Astrocyte of the hippocampus (primary cell): ENCODE data around the gene MICAL3.
A peak's percentile ranks its signal among the peaks of the same experiment; 100 is the strongest.
"Not testable (repeated sequence)": the region's sequence is repeated elsewhere in the genome, so short reads cannot be mapped to it uniquely, and the experiment has no call there.

Source experiments
- DNase-seq: peaks from one replicate; pipeline ENCODE4 v3.0.0; 2011; ENCODE audit warnings: low read depth, low spot score

Gene MICAL3

DNA sequence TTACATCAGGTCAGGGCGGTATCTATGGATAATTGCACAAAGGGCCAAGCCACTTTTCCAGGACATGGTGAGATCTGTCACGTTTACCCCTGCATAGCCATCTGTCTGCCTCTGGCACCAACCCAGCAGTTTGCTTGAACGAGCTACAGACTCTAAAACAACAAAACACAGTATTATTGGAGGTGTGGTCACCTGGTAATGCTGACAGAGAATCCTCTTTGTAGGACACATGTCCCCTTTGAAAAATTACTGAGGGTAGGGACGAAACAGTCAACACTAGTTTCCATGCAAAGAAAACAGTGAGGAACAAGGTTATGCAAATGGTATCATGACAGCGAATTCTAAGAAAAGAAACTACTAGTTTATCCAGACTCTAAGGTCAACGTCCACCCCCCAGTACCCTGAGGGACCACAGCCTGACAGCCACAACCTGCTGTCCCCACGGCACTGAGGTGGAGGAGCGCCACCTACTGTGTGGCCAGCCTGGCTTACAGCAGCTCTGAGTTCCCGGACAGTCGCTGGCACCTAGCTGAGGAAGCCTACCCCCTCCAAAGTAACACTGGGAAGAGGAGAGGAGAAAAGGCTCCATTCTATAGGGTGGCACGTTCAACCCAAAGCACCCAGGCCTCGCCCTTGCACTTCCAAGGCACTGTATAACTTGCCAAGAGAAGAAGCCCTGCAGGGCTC is 132.7 kb downstream of the MICAL3 start:
- DNase-seq, result peak; percentile 22

DNA sequence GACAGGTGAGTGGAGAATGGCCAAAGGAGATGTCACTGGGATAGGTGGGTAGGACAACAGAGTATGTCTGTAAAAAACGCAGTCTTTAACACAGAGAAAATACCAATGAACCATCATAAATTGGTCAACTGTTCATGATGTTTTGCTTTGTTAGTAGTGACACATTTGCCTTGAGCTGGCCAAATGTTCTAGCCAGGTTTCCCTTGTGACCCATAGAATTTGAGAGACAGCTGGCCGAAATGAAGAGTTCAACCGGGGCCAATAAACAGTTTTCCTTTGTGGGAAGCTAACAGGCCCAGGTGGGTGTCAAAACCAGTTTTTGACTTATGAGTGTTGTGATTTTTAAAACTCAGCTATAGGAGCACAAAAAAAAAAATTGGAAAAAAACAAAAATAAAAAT is 133.5 kb downstream of the MICAL3 start:
- DNase-seq, result no peak

DNA sequence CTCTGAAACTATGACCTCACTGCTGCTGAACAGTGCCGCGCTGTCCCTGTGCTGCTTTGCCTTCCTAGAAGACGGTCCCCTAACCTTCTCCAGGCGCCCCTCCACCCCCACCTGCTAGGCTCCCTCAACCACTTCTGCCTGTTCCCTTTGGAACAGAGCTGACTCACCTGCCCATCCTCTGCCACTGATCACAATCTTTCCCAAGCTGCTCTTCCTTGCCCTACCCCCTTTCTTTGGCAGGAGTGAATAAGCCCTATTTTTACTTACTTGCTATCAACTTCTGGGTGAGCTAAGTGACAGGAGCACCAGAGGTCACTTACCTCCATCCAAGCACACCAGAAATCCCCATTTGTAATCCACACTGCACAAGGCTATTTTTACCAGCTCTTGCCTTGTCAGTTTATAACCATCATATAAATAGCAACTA is 134.1 kb downstream of the MICAL3 start:
- no peak for DNase-seq

DNA sequence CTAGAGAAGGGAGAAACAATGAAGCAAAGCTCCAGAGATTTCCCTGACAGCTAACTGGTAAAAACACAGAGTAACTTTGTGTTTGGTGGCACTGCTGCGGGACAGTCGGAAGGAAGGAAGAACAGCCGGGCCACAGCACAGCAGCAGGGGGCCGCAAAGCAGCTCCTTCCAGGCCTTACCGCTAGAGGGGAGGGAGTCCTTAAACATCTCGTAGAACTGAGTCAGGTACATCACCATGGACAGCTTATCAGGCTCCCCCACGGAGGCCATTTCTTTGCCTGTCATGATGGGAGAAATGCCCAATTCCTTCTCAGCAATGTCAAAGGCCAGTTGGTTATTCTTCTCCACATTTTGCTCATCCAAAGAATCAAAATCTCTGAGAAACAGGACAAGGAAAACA is 135.5 kb downstream of the MICAL3 start:
- peak; percentile 45 for DNase-seq

DNA sequence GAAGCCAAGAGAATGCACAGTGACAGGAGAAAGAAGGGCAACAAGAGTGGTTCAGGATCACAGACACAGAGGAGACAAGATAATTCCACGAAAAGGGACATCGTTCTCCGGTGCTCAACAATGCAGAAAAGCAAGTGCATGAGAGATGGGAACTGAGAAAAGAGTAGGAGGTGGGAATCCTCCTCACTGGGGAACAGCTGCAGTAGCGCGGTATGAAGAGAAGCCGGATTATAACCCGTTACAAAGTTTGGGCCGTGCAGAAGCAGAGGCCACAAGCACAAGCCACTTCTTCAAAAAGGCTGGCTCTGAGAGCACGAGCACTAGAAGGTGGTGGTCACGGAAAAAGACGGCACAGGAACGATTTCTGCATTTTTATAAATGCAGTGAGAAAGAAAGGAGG is 135.9 kb downstream of the MICAL3 start:
- DNase-seq, result no peak

DNA sequence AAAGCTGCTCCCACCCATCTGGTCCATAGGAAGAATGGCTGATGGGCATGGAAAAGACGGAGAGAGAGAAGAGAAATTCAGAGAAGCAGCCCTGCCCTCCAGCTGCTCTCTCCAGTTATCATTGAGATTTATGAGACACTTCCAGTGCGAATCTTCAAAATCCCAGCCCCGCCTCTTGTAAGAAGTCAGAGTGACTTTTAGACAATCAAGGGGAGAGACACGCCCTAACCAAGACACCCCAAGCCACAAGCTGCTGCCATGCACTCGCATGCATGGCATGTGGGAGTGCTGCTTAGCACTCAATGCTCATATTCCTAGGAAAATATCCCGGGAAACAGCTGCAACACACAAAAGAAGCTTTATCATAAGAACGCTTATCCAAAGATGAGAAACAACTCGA is 139.5 kb downstream of the MICAL3 start:
- no peak for DNase-seq

DNA sequence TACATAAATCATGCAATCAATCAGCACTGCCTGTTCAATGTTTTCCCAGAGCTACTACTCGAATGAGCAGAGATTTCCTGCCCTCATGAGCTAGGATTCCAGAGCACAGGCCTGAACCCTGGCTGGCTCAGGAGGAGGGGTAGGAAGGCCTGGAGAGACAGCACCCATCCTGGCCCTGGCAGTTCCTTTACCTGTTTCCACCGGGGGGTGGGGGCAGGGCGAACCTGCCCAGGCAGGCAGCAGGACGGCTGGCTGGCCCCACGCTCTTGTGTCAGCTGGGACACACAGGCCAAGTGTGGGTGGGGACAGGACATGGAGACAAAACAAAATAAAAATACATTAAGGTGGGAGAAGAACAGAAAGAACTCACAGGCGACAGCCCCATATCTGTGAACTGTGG is 140.3 kb downstream of the MICAL3 start:
- no peak for DNase-seq

DNA sequence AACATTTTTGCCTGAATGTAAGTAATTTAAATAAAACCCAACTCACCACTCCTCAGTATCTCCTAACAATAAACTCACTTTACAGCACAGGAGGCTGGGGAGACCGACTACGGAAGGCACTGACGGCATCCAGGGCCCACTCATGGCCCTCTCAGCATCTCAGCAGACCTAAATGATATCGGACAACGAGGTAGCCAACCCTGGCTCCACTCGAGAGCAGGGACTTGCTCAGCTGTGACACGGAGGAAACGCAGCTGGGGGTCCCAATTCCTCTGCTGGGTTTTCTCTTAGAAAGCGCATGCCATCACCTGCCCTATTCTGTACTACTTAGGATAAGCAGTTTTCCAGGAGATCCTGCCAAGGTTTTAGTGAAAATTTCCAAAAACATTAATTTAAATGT is 141.0 kb downstream of the MICAL3 start:
- no peak for DNase-seq

DNA sequence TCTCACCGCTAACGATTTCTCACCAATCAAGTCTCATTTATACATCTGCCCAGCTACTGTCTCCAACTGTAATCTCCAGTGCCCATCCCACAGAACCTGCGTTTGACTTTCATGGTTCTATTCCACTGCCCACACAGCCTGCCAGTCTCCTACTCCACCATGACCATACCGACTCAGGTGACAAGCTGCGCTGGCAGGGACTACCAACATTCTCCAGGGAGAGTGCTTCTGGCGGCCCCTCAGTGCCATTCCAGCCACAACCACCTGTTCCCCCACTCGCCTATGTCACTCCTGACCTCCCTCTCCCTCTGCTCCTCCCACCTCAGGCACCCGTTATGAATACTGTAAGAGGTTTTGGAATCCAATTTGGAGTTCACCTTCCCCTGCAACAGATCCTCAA is 141.6 kb downstream of the MICAL3 start:
- DNase-seq, result no peak

DNA sequence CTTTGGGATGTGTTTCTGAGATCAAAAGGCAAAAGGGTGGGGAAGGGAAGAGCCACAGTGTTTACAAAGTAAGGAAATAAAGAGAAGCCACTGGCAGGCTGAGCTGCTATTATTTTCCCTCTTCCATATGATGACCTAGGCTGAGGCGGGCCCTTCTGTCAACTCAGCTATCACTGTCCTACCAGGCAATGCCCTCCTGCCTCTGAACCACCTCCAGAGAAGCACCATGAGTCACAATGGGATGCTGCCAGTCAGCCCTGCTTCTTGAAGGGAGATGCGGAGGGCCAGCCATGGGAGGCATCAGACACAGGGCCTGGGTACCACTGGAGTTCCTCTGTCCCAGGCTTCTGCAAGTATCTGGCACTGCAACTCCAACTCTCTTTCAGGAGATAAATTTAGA is 142.2 kb downstream of the MICAL3 start:
- no peak for DNase-seq

DNA sequence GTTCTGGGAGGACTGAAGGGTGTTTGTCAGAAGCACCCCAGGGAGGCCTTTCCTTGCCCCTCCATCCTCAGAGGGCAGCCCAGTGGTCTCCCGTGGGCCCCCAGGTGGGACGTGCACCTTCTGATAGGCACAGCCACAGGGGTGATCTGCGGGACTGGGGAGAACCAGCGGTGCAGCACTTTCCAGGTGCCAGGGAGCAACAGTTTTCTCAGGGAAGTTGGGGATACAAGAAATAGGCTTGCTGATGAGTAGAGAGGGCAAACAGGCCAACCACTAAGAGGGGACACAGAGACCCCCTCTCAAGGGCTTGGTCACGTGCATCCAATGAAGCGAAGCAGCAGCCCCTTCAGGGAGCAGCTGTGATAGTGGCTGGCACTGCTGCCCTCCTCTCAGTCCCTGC is 143.0 kb downstream of the MICAL3 start:
- DNase-seq, result no peak

DNA sequence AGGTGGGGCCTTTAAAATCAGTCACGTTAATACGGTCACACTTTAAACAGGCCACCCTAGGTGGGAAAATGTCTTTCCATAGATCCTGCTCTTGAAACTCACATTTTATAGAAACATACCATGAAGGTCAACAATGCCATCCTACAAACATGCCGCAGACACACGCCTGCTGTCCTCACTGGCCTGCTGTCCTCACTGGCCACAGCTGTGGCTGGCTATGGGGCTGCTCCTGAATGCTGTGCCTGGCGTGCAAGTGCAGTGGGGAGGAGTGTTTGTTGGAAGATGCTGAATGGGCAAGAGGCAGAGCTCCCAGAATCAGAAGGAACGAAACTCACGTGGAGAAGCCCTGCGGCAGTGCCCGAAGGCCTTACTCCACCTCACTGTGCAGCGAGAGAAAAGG is 143.9 kb downstream of the MICAL3 start:
- DNase-seq, result no peak

DNA sequence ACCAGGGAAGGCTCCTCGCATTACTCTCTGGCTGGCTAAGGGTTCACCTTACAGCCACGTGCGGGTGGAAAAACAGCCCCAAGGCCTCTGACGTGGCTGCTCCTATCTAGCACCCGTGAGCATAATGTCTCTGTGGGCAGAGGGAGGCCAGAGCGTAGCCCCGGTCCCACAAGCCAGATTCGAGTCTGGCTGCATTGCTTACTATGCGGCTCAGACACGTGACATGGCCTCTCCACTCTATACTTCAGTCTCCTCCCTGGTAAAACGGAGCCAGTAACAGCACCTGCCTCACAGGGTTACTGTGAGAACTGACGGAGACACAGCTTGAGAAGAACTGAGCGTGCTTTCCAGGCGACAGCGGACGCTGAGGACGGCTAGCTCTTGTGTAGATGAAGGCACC is 144.3 kb downstream of the MICAL3 start:
- DNase-seq, result no peak

DNA sequence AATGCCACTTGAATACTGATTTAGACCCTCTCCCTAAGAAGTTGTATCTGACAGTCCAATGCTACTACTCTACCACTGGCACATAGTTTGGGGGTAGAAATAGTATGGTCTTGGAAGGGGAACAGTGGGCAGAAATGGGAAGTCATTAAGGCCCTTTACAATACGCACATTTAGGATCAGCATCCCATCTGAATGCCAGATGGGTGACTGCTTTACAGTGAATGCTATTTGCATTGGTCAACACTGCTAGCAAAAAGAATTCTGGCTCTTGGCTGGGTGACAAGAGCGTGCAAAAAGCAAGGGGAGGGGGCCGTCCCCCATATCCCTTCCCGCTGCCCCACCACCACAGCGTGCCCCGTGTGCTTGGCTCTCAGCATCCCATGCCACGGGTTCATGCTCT is 145.4 kb downstream of the MICAL3 start:
- peak; percentile 74 for DNase-seq

DNA sequence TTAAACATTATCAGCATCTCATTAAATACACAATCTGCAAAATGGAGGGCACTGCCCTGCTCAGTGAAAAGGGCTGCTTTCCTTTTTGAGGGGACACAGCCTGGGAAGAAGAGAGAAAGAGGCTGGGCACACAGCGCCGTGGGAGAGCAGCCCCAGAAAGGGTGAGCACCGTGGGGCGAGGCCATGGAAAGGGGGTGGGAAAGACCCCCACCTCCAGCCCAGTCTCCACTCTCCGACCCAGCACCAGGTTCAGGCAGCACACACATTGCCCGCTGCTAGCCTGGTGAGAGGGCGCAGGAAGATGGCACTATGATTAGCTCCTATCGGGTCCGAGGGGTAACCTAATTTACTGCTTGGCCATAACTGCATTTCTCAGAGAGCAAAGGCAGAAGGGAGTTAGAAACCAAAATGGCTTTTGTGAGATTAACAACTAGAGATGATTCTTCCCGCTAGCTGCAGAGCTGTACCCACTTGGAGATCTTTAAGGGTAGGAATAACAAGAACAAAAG is 146.1 kb downstream of the MICAL3 start:
- no peak for DNase-seq

DNA sequence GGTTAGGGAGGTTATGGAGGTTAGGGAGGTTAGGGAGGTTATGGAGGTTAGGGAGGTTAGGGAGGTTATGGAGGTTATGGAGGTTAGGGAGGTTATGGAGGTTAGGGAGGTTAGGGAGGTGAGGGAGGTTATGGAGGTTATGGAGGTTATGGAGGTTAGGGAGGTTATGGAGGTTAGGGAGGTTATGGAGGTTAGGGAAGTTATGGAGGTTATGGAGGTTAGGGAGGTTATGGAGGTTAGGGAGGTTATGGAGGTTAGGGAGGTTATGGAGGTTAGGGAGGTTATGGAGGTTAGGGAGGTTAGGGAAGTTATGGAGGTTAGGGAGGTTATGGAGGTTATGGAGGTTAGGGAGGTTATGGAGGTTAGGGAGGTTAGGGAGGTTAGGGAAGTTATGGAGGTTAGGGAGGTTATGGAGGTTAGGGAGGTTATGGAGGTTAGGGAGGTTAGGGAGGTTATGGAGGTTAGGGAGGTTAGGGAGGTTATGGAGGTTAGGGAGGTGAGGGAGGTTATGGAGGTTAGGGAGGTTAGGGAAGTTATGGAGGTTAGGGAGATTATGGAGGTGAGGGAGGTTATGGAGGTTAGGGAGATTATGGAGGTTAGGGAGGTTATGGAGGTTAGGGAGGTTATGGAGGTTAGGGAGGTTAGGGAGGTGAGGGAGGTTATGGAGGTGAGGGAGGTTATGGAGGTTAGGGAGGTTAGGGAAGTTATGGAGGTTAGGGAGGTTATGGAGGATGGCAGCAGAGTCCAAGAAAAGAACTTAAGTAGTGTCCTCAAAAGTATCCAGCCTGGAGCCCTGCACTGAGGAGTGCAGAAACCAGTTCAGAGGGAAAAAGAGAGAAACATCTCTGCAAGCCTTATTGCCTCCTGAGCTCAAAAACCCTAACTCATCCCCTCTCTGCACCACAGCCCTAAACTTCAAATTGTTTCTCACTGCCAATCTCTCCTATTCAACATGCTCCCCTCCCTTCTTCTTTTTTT is 147.2 kb downstream of the MICAL3 start:
- not testable (repeated sequence) for DNase-seq

DNA sequence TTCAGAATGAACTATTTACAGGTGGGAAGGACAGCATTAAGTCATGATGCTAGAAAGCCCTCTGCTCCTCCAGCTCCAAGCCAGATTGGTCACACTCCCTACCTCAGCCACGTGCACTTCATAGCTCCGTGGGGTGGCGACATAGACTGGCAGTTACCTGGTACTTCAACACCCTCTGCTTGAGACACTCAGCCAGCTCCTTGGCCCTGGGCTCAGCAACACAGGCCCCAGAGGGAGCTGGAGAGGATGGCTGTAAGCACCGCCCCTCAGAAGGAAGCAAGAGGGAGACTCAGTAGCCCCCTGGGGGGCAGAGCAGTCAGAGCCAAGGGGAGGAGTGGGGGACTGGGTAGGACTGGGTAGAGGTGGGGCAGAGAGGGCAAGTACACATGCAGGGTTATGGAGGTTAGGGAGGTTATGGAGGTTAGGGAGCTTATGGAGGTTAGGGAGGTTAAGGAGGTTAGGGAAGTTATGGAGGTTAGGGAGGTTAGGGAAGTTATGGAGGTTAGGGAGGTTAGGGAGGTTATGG is 148.0 kb downstream of the MICAL3 start:
- DNase-seq, result no peak

DNA sequence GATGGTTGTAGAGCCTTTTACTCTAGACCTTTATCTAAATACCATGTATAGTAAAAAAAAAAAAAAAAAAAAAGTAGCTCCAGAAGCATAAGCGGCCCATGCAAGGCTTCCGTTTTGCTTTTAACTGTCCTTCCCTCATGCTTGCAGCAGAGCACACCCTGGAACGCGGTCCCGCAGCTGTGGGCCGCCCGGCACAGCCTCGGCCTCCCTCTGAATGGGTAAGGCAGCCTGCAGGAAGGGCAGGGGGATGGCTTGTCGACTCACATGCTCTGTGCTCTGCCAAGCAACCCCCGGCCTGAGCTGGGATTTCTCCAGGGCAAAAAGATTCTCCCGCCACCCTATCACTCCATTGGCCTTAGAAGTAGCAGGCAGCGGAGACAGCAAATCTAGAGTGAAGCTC is 148.7 kb downstream of the MICAL3 start:
- DNase-seq, result no peak

DNA sequence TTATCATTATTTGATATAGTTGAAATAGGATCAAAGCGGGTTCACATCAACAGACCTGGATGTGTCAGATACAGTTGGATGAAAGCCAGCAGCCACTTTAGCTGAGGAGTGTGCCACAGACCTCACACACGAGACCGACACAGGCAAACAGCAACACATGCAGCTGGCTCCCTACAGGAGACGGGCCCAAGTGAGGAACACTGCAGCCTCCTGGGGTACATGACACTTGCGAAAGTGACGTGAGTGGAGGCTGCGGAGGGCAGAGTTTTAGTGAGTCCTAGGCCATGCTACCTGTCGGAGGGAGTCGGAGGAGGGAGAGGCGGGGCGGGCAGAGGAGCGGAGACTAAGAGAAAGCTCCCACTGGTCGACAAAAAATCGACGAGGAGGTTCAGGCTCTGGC is 149.2 kb downstream of the MICAL3 start:
- DNase-seq, result no peak

DNA sequence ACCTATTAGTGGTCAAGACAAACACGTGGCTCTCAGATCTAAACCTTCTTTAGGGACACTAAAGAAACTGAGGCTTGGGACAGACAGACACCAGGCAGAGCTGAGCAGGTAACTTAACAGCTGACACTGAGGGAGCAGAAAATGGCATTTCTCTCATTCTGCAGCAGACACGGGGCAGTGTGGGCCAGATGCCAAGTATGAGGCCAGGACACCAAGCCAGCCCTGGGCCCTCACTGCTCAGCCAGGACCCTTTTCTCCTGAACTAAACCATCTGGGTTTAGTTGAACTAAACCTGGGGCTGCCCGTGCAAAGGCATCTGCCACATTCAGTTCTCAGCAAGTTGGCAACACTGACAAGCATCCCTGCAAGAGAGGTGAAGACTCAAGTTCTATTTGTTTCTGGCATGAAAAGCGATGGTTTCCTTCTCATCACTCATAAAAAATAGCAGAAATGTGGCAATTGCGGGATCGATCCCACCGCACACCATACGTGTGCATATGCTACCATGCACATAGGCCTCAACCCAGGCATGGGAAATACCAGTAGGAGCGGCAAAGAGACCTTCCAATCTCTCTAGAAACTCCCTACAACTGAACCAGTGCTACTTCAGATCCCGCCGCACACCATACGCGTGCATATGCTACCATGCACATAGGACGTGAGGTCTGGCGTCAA is 150.0 kb downstream of the MICAL3 start:
- peak; percentile 35 for DNase-seq

DNA sequence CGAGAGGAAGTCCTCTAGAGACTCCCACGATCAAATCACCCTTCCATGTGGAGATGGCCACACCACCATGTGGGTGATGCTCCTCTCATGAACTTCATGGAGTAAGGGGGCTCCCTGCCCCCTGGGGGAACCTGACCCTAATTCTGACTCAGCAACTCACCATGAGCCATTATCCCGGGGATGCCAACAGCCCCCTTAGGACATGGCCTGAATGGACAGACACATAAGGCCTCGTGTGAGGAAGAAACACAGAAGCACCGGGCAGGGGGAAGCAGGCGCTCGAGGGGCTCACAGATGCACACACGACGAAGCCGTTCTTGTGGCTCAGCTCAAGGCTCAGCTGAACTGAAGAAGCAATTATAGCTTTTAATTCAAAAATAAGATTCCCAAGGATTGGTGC is 150.6 kb downstream of the MICAL3 start:
- no peak for DNase-seq

DNA sequence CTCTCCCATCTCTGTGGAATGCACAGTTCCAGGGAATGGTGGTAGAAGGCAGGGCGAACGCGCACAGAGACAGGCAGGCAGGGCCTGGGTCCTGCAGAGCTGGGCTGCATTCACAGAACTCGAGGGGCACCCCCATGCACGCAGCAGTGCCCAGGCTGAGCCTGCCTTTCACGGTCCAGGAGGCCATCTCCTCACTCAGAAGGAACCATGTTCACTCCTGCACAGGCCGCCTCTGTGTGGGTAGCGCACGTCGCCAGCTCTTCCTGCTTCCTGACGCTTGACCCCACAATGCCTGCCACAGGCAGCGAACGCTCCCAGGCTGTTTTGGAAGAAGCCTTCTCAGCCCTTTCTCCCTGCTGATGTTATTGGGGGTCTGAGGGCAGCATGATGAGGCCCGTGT is 151.2 kb downstream of the MICAL3 start:
- no peak for DNase-seq
